ENCODE data around the gene MYH3.

- TF ChIP-seq GATA2 (IDR thresholded peaks at IDR 0.05; ENCODE audit: low read depth, low read length) (no peak), GATA3 (IDR thresholded peaks at IDR 0.05; ENCODE audit: low read depth, low read length) (no peak)
Observed at GRCh38 chr17:10616502-10617119, 40.5 kb downstream of the MYH3 start.

Measured in SH-SY5Y (cell line).